PC-3 (cell line): ENCODE results near the gene FGF6. TPM values are rescaled to one million over a fixed set of nuclear protein-coding genes. Genes with fewer than 3 reads are reported as not detected.

Experiments used
- ATAC-seq: fragments of 200-7000 bp; cut with Tn5 transposase; 2 replicates; pipeline ENCODE4 v1.9.1; 2020; ENCODE audit warnings: mild to moderate bottlenecking, moderate library complexity
- BruUV-seq: library from RNA; stranded (reverse); fragments of 400-500 nt; replicated peaks from 2 replicates; lab custom pipeline; 2021; lab: Mats Ljungman, UMichigan
- CTCF ChIA-PET: fragments of 300-600 bp; sonication (Branson Sonifier 250); formaldehyde crosslinking; loops from one replicate; lab custom pipeline; 2022; ENCODE audit warnings: antibody characterized with exemption; lab: Charles Lee
- POLR2A ChIA-PET: fragments of 300-600 bp; sonication (Branson Sonifier 250); formaldehyde crosslinking; loops from one replicate; lab custom pipeline; 2022; ENCODE audit warnings: antibody characterized with exemption; ENCODE audit not compliant: unreplicated experiment; lab: Charles Lee
- DNase-seq: peaks from one replicate; pipeline ENCODE4 v3.0.0-alpha.2; 2015
- H2AFZ ChIP-seq: fragments of 300-600 bp; sonication (generic); 2 replicates; pipeline ENCODE4 v1.6.0; 2016; ENCODE audit warnings: antibody characterized with exemption, low read length
- H3F3A ChIP-seq: fragments of 300-600 bp; sonication (generic); one replicate; pipeline ENCODE4 v1.6.0; 2017; ENCODE audit warnings: antibody characterized with exemption, low read length, control low read depth, mild to moderate bottlenecking; ENCODE audit not compliant: unreplicated experiment
- H3K27ac ChIP-seq: fragments of 300-600 bp; sonication (generic); 2 replicates; pipeline ENCODE4 v1.5.1; 2016; ENCODE audit warnings: mild to moderate bottlenecking, low read length
- H3K27me3 ChIP-seq: fragments of 300-600 bp; sonication (generic); 2 replicates; pipeline ENCODE4 v1.6.1; 2016; ENCODE audit warnings: low read length, mixed read lengths
- H3K36me3 ChIP-seq: fragments of 300-600 bp; sonication (generic); 2 replicates; pipeline ENCODE4 v1.6.1; 2016; ENCODE audit warnings: low read depth, mixed run types, low read length, mixed read lengths
- H3K4me1 ChIP-seq: fragments of 300-600 bp; sonication (generic); 2 replicates; pipeline ENCODE4 v1.5.1; 2016; ENCODE audit warnings: low read length; ENCODE audit not compliant: insufficient read depth
- H3K4me2 ChIP-seq: fragments of 300-600 bp; sonication (generic); 2 replicates; pipeline ENCODE4 v1.6.0; 2016; ENCODE audit warnings: low read length
- H3K4me3 ChIP-seq: fragments of 300-600 bp; sonication (generic); 2 replicates; pipeline ENCODE4 v1.5.1; 2016; ENCODE audit warnings: mild to moderate bottlenecking, low read length, mixed read lengths
- H3K79me2 ChIP-seq: fragments of 300-600 bp; sonication (generic); 2 replicates; pipeline ENCODE4 v1.6.1; 2017; ENCODE audit warnings: low read length, mixed read lengths
- H3K9ac ChIP-seq: fragments of 300-600 bp; sonication (generic); 2 replicates; pipeline ENCODE4 v1.6.0; 2016; ENCODE audit warnings: mild to moderate bottlenecking, low read length
- H3K9me2 ChIP-seq: fragments of 300-600 bp; sonication (generic); replicated peaks from 2 replicates; pipeline ENCODE4 v1.6.1; 2016; ENCODE audit warnings: mixed run types, low read length, mixed read lengths
- H3K9me3 ChIP-seq: fragments of 300-600 bp; sonication (generic); 2 replicates; pipeline ENCODE4 v1.6.1; 2016; ENCODE audit warnings: low read length, mixed read lengths
- H4K20me1 ChIP-seq: fragments of 300-600 bp; sonication (generic); 2 replicates; pipeline ENCODE4 v1.6.1; 2016; ENCODE audit warnings: low read length, mixed read lengths
- EZH2 ChIP-seq: fragments of 300-600 bp; sonication (generic); IDR thresholded peaks from one replicate; pipeline ENCODE4 v1.6.1; 2017; ENCODE audit warnings: antibody characterized with exemption, mild to moderate bottlenecking, low read length; ENCODE audit not compliant: unreplicated experiment
- EZH2phosphoT487 ChIP-seq: fragments of 300-600 bp; sonication (generic); IDR thresholded peaks from 2 replicates; pipeline ENCODE4 v1.6.1; 2018; ENCODE audit warnings: mild to moderate bottlenecking, antibody characterized with exemption, low read length, borderline replicate concordance
- intact Hi-C: fragments of 100-400 bp; cut with micrococcal nuclease; formaldehyde crosslinking; loops from 2 replicates; pipeline ENCODE4 v1.9.0; 2023
- total RNA-seq: library from RNA; depleted of rRNA; stranded (reverse); fragments of >200 nt; gene quantifications from 2 replicates; pipeline ENCODE4 v1.2.3, GENCODE V29; 2014
- TF ChIP-seq, protein P1 (sequence below): fragments of 300-600 bp; sonication (generic); conservative IDR thresholded peaks from 2 replicates; pipeline ENCODE4 v1.5.1; 2017; ENCODE audit warnings: antibody characterized with exemption, low read depth, mild to moderate bottlenecking, low read length

FGF6 gene
- total RNA-seq, 1 experiment from 2014 or later: not detected

DNA sequence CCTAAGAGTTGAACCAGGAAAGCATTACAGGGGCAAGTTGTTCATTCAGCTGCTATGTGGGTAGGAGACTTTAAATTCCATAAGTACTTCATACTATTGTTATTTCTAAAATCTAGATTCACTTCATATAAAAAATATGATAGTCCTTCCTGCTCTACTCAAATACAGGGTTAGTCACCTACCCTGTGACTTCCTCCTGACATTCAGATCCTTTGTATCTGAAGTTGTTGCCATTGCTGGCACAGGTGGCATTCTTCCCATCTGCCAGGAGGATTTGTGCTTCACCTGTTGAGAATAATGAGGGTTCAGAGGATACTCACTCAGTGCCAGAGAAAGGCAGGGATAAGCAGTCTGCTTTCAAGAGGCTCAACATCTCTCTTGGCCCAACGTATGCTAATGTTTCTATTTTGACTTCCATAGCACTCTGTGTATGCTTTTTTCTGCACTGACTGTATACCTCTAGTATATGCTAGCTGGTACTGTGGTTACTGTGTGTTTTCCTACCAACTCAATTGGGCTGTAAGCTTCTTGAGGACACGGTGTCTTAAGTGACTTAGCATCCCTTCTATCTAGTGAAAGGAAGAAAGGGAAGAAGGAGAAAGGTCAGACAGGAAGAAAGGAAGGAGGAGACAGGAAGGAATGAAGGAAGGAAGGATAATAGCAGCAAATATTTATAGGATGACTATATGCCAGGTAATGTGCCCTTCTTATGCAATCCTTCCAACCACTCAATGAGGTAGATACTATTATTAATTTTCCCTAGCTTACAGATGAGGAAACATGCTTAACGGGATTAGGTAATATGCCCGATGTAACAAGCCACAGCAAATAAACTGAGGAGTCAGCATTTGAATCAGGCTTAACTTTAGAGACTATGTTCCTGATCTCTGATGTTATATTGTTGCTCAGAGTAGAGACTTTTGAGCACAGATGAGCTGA is 38.5 kb upstream of the FGF6 start:
- no peaks in the 10 kb centered on the region for H4K20me1 ChIP-seq
- H2AFZ ChIP-seq: no peak overlapping the region
- peaks cover 20% of the 10 kb centered on the region for H3K4me1 ChIP-seq
- DNase-seq (peak; percentile 62), ATAC-seq (peak; percentile 76)
- H3K36me3 ChIP-seq: no peaks in the 10 kb centered on the region
- no peaks in the 10 kb centered on the region for H3K9me2 ChIP-seq
- H3K27me3 ChIP-seq: no peaks in the 10 kb centered on the region
- H3K4me2 ChIP-seq: peak overlapping the region; percentile 24; the same call in 1 of the 2 replicates
- no peaks in the 10 kb centered on the region for H3K79me2 ChIP-seq
- H3K9ac ChIP-seq: no peak overlapping the region
- no peaks in the 10 kb centered on the region for H3F3A ChIP-seq
- ChIA-PET CTCF (no interaction called here), POLR2A (no interaction called here)
- H3K9me3 ChIP-seq: no peaks in the 10 kb centered on the region
- TF ChIP-seq EZH2: no peak
- TF ChIP-seq EZH2phosphoT487: no peak
- TF ChIP-seq, protein P1, sequence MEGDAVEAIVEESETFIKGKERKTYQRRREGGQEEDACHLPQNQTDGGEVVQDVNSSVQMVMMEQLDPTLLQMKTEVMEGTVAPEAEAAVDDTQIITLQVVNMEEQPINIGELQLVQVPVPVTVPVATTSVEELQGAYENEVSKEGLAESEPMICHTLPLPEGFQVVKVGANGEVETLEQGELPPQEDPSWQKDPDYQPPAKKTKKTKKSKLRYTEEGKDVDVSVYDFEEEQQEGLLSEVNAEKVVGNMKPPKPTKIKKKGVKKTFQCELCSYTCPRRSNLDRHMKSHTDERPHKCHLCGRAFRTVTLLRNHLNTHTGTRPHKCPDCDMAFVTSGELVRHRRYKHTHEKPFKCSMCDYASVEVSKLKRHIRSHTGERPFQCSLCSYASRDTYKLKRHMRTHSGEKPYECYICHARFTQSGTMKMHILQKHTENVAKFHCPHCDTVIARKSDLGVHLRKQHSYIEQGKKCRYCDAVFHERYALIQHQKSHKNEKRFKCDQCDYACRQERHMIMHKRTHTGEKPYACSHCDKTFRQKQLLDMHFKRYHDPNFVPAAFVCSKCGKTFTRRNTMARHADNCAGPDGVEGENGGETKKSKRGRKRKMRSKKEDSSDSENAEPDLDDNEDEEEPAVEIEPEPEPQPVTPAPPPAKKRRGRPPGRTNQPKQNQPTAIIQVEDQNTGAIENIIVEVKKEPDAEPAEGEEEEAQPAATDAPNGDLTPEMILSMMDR: no peak
- intact Hi-C loops: no loop called here
- no TSS peak for BruUV-seq
- H3K4me3 ChIP-seq: no peak overlapping the region
- H3K27ac ChIP-seq: peak overlapping the region; percentile 39

DNA sequence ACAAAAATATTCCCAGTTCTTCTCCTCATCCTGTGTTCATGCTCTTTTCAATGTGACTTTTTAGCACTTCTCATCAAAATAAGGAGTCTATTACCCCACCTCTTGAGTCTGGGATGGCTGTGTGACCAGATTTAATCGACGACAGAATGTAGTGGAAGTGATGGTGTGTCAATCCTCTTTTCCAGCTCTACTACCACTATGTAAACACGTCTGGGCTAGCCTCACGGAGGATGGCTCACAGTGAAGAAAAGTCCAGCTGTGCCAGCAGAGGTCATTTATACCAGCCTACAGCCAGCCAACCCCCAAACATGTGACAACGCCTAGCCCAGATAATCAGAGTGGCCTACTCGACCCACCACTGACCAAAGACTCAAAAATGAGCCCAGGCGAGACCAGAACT is 37.3 kb upstream of the FGF6 start:
- Histone ChIP-seq H3K9ac (no peak overlapping the region), H3F3A (no peaks in the 10 kb centered on the region), H3K9me3 (no peaks in the 10 kb centered on the region), H2AFZ (no peak overlapping the region), H3K36me3 (no peaks in the 10 kb centered on the region), H3K4me1 (peaks cover 20% of the 10 kb centered on the region), H3K79me2 (no peaks in the 10 kb centered on the region), H3K27me3 (no peaks in the 10 kb centered on the region), H3K4me3 (no peak overlapping the region), H3K4me2 (no peak overlapping the region), H4K20me1 (no peaks in the 10 kb centered on the region), H3K27ac (no peak overlapping the region), H3K9me2 (no peaks in the 10 kb centered on the region)
- TF ChIP-seq, protein P1: no peak
- TF ChIP-seq EZH2 (no peak), EZH2phosphoT487 (no peak)
- no TSS peak for BruUV-seq
- POLR2A ChIA-PET: no interaction called here
- CTCF ChIA-PET: no interaction called here
- intact Hi-C loops: no loop called here
- ATAC-seq (no peak), DNase-seq (no peak)

DNA sequence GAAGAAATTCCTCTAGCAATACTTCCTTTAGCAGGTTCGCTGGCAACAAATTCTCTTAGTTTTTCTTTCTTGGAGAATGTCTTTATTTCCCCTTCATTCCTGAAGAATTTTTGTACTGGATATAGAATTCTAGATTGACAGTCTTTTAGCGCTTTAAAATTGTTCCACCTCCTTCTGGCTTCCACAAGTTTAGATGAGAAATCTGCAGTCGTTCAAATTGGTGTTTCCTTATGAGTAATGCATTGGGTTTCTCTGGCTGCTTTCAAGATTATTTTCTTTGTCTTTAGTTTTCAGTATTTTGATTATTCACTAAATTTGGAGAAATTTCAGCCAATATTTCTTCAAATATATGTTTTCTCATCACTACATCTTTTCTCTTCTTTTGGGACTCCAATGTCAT is 33.3 kb upstream of the FGF6 start:
- Histone ChIP-seq H3K79me2 (no peaks in the 10 kb centered on the region), H3K27me3 (peaks cover 20% of the 10 kb centered on the region), H4K20me1 (no peaks in the 10 kb centered on the region), H3K9me3 (no peaks in the 10 kb centered on the region), H3K4me3 (no peak overlapping the region), H3K9me2 (no peaks in the 10 kb centered on the region), H3K4me1 (peaks cover 4% of the 10 kb centered on the region), H3K36me3 (no peaks in the 10 kb centered on the region), H3K9ac (no peak overlapping the region), H3K4me2 (no peak overlapping the region), H2AFZ (no peak overlapping the region), H3K27ac (no peak overlapping the region), H3F3A (no peaks in the 10 kb centered on the region)
- BruUV-seq: no TSS peak
- TF ChIP-seq EZH2 (no peak), EZH2phosphoT487 (no peak)
- TF ChIP-seq, protein P1: no peak
- ATAC-seq (no peak), DNase-seq (no peak)
- ChIA-PET CTCF (no interaction called here), POLR2A (no interaction called here)
- intact Hi-C loops: no loop called here
